Measurements from ENCODE around the gene HSBP1L1.

- no peak for TF ChIP-seq EP300 (IDR thresholded peaks at IDR 0.05; ENCODE audit: borderline replicate concordance)
- TF ChIP-seq TAF1 (IDR thresholded peaks at IDR 0.05; ENCODE audit: low read depth) = no peak
- no peak for TF ChIP-seq TEAD4 (IDR thresholded peaks at IDR 0.05)
- TF ChIP-seq MAX (IDR thresholded peaks at IDR 0.05) = no peak
- TF ChIP-seq RAD21 (IDR thresholded peaks at IDR 0.05; ENCODE audit: low read depth) = no peak
- TF ChIP-seq CEBPB (IDR thresholded peaks at IDR 0.05) = no peak
Observed at GRCh38 chr18:79934311-79935097, 29.9 kb upstream of the HSBP1L1 start.

All from Ishikawa (cell line).